Nasal cavity respiratory epithelium epithelial cell of viscerocranial mucosa (primary cell): ENCODE data around the gene USP50. TPM values are rescaled to one million over a fixed set of nuclear protein-coding genes. Genes with fewer than 3 reads are reported as not detected.

Experiments used
- total RNA-seq: library from RNA; depleted of rRNA; stranded (reverse); fragments of >200 nt; gene quantifications from 2 replicates; pipeline ENCODE4 v1.2.3, GENCODE V29; 2014

USP50 gene
- not detected in 2 replicates for total RNA-seq

GRCh38 chr15:50546566-50546965 lies at the start of gene USP50:
Gene USP50, minus strand, starts transcription at chr15:50546666. Its CDS starts 141 bp downstream, at chr15:50546525.

Other genes starting within 250 kb of the USP50 start
- 59.9 and 83.4 TPM in 2 replicates for gene GABPB1, start 191.5 kb downstream of the USP50 start, total RNA-seq
- gene USP8, start 122.3 kb downstream of the USP50 start, total RNA-seq, result 47.8 and 69.4 TPM in 2 replicates
- gene TRPM7, start 140.1 kb upstream of the USP50 start, total RNA-seq, result 59.5 and 64.9 TPM in 2 replicates
- 46.1 and 112 TPM in 2 replicates for gene SPPL2A, start 219.0 kb upstream of the USP50 start, total RNA-seq